GM12873 (cell line): ENCODE measurements around the gene TTBK2.

Experiments
- CTCF ChIP-seq: IDR thresholded peaks from 2 replicates; pipeline ENCODE4 v1.5.1; 2012; ENCODE audit warnings: low read depth, mild to moderate bottlenecking, moderate library complexity, low read length, control low read depth; ENCODE audit not compliant: insufficient read depth; ENCODE audit errors: missing control alignments

Gene TTBK2

GRCh38 chr15:42696626-42697025 is 224.0 kb downstream of the TTBK2 start:
- no peak for TF ChIP-seq CTCF

- no peak for TF ChIP-seq CTCF
Measured at GRCh38 chr15:42695527-42696071, 225.0 kb downstream of the TTBK2 start.

GRCh38 chr15:42694398-42694797 is 226.2 kb downstream of the TTBK2 start:
- no peak for TF ChIP-seq CTCF

GRCh38 chr15:42693942-42694341 is 226.6 kb downstream of the TTBK2 start:
- no peak for TF ChIP-seq CTCF

GRCh38 chr15:42693496-42693895 is 227.1 kb downstream of the TTBK2 start:
- no peak for TF ChIP-seq CTCF

GRCh38 chr15:42692997-42693396 is 227.6 kb downstream of the TTBK2 start:
- no peak for TF ChIP-seq CTCF

- no peak for TF ChIP-seq CTCF
Measured at GRCh38 chr15:42692536-42692935, 228.0 kb downstream of the TTBK2 start.
